ENCODE measurements around the gene SMIM8. TPM values are rescaled to one million over a fixed set of nuclear protein-coding genes. Genes with fewer than 3 reads are reported as not detected.

Gene SMIM8
- total RNA-seq, 1 donor from 2014 or later, result 7.3 TPM

- intact Hi-C loops (cut with micrococcal nuclease), result no loop called here
Measured at GRCh38 chr6:87384038-87384437, 61.6 kb downstream of the SMIM8 start.

DNA sequence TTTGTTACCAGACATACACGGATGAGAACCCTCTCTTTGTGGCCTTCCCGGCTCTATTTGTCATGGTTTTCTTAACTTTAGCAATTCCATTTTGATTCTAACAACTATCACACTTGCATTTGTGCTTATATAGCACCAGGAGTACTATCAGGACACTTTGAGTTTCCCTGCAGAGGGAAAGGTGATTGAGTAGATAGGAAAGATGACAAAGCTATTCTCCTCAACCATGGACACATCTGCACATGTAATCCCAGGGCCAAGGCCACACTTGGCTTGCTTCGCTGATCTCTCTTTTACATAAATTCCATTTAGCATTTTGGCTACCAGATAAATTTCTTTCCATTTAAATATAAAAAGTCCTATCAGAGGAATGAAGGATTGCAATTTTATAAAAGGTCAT, 62.1 kb downstream of the SMIM8 start:
- intact Hi-C loops (cut with micrococcal nuclease), result no loop called here

DNA sequence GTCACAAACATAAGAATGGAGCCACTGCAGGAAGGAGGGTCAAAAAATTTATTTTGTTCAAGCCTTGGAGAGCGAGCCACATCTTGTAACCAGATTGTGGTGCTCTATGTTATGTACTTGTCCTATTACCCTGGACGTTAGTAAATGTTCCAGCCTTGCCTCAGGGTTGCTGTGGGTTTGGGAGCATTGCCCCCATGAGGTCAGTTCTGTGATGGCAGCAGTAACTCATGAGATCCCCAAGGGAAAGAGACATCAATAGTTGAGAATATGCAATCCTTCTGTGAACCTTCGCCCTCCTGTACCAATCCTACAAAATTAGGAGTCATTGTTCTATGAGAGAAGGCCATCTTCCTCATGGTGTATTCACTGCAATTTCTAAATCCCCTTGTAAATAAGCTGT, 68.9 kb downstream of the SMIM8 start:
- intact Hi-C loops (cut with micrococcal nuclease), result loop anchor here (10.0 kb wide), 1 partner anchor 443 kb away; no protein-coding TSS in a partner anchor

Other genes starting within 250 kb of the SMIM8 start
- gene CGA, start 227.5 kb upstream of the SMIM8 start, total RNA-seq, result not detected in 2 replicates
- gene ZNF292, start 167.0 kb upstream of the SMIM8 start, total RNA-seq, result 48.2 and 50.9 TPM in 2 replicates
- not detected in 2 replicates for gene GJB7, start 6.7 kb downstream of the SMIM8 start, total RNA-seq
- gene C6orf163, start 22.2 kb downstream of the SMIM8 start, total RNA-seq, result 1.3 and 2.2 TPM in 2 replicates
- gene CFAP206, start 85.4 kb downstream of the SMIM8 start, total RNA-seq, result 0.07 TPM in 1 of 2 replicates, not detected in the other
- 12.4 and 12.5 TPM in 2 replicates for gene SLC35A1, start 150.4 kb downstream of the SMIM8 start, total RNA-seq

Measured in T-helper 2 cell treated with Interferon-gamma antibody and Interleukin-4, amounts not matched to agents 100 ng/mL and 5 ng/mL, for 36 hours (primary cell).